ENCODE results near the gene TDRD12.
A peak's percentile ranks its signal among the peaks of the same experiment; 100 is the strongest.

TDRD12 gene

DNA sequence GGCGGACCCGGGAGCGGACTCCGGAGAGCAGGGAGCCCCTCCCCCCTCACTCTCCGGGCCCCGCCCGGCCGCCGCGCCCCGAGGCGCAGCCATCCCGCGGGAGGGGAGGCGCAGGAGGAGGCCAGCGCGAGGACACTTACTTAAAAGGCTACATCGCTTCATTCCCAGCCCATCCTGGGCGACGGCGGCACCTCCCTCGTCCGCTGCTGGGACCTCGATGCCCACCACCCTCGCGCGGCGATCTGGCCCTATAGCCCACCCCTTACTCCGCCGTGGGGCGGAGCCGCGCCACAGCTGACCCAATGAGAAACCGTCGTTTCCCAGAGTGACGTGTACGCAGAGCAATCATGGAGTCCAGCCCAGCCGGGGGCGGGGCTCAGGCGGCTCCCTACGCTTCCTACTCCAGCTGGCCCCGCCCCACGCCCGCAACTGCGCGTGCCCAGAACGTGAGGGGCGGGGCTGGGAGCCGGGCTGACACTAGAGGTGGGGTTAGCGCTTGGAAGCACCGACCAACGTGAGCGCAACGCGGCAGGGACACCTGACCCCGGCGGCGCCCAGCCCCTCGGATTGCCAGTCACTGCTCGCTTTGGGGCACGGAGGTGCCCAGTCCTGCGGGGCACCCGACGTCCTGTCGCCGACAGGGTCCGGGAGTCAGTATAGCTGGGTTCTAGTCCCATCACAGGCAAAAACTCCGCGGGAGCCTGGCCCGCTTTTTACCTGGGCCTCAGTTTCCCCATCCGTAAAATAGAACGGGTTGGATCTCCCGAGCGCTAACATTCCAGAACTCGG, 44.4 kb upstream of the TDRD12 start, which contains the start of gene ANKRD27:
TSS of gene ANKRD27 (minus strand) at position 250 of the 789 bp plus-strand sequence. CDS start 16,165 bp downstream, outside the sequence.
- no peak for TF ChIP-seq CTCF (IDR thresholded peaks at IDR 0.05; ENCODE audit: extremely low read depth, missing control alignments)
- DNase-seq (ENCODE audit: low spot score) = peak; percentile 100

- no peak for TF ChIP-seq CTCF (IDR thresholded peaks at IDR 0.05; ENCODE audit: extremely low read depth, missing control alignments)
- peak; percentile 66 for DNase-seq (ENCODE audit: low spot score)
Observed at GRCh38 chr19:32675720-32676185, 43.8 kb upstream of the TDRD12 start, which contains the start of gene RGS9BP. RGS9BP (plus strand) TSS chr19:32675848; CDS start chr19:32676264, 416 bp downstream.

GRCh38 chr19:32676186-32676894, 43.2 kb upstream of the TDRD12 start:
- TF ChIP-seq CTCF (IDR thresholded peaks at IDR 0.05; ENCODE audit: extremely low read depth, missing control alignments) = no peak
- DNase-seq (ENCODE audit: low spot score) = peak; percentile 53

- no peak for TF ChIP-seq CTCF (IDR thresholded peaks at IDR 0.05; ENCODE audit: extremely low read depth, missing control alignments)
- DNase-seq (ENCODE audit: low spot score) = no peak
Observed at GRCh38 chr19:32676895-32677359, 42.6 kb upstream of the TDRD12 start.

- no peak for DNase-seq (ENCODE audit: low spot score)
- TF ChIP-seq CTCF (IDR thresholded peaks at IDR 0.05; ENCODE audit: extremely low read depth, missing control alignments) = no peak
Observed at GRCh38 chr19:32677657-32678056, 41.9 kb upstream of the TDRD12 start.

- TF ChIP-seq CTCF (IDR thresholded peaks at IDR 0.05; ENCODE audit: extremely low read depth, missing control alignments) = no peak
- DNase-seq (ENCODE audit: low spot score) = no peak
Observed at GRCh38 chr19:32680986-32681385, 38.6 kb upstream of the TDRD12 start.

GRCh38 chr19:32682317-32682716, 37.2 kb upstream of the TDRD12 start:
- DNase-seq (ENCODE audit: low spot score) = no peak
- no peak for TF ChIP-seq CTCF (IDR thresholded peaks at IDR 0.05; ENCODE audit: extremely low read depth, missing control alignments)

All from GM20000 (cell line).